GM18517 (cell line): ENCODE data around the gene MPRIP.

Experiments
- ATAC-seq: cut with Tn5 transposase; IDR thresholded peaks from one replicate; pipeline ENCODE4 v1.9.1; 2021; ENCODE audit warnings: mild to moderate bottlenecking, moderate library complexity; ENCODE audit not compliant: unreplicated experiment

The MPRIP gene

GRCh38 chr17:17161121-17161520, 118.9 kb downstream of the MPRIP start:
- ATAC-seq, result no peak

GRCh38 chr17:17161759-17162158, 119.5 kb downstream of the MPRIP start:
- ATAC-seq, result no peak

DNA sequence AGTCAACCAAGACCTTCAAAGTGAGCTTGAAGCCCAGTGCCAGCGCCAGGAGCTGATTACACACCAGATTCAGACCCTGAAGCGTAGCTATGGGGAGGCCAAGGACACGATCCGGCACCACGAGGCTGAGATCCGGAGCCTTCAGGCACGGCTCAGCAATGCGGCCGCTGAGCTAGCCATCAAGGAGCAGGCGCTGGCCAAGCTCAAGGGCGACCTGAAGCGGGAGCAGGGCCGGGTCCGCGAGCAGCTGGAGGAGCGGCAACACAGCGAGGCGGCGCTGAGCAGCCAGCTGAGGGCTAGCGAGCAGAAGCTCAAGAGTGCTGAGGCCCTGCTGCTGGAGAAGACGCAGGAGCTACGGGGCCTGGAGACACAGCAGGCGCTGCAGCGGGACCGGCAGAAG, 121.9 kb downstream of the MPRIP start:
- no peak for ATAC-seq

- ATAC-seq, result no peak
Measured at GRCh38 chr17:17164676-17165075, 122.4 kb downstream of the MPRIP start.

- ATAC-seq, result no peak
Measured at GRCh38 chr17:17165666-17166308, 123.5 kb downstream of the MPRIP start.

DNA sequence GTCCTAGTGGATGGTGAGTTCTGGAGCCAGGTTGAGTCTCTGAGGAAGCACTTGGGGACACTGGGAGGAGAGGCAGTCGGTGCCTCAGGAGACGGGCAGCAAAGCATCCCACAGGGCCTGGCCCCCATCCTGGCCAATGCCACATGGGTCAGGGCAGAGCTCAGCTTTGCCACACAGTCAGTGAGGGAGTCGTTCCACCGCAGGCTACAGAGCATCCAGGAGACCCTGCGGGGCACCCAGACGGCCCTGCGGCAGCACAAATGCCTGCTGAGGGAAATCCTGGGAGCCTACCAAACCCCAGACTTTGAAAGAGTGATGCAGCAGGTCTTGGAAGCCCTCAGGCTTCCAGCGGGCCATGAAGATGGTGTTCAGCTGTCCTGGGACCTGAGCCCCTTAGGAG, 124.2 kb downstream of the MPRIP start:
- ATAC-seq, result no peak

- ATAC-seq, result no peak
Measured at GRCh38 chr17:17167356-17167755, 125.1 kb downstream of the MPRIP start.

GRCh38 chr17:17167986-17168385, 125.7 kb downstream of the MPRIP start:
- ATAC-seq, result no peak

DNA sequence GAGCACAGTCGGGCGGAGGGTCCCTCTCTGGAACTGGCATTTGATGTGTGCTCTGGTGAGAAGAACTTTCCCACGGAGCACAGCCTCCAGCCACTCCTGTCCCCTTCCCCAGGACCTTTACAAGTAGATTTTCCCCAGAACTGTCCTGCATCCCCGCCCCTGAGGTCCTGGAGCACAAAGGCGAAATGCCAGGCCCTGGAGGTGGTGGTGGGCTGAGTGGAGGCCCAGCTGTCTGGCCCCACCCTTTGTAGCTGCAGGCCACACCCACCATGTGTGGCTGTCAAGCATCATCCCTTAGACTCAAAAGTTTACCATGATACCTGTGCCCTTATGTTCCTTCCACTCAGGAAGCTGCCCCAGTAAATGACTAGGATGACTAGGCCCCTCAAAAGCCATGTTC, 126.1 kb downstream of the MPRIP start:
- no peak for ATAC-seq

DNA sequence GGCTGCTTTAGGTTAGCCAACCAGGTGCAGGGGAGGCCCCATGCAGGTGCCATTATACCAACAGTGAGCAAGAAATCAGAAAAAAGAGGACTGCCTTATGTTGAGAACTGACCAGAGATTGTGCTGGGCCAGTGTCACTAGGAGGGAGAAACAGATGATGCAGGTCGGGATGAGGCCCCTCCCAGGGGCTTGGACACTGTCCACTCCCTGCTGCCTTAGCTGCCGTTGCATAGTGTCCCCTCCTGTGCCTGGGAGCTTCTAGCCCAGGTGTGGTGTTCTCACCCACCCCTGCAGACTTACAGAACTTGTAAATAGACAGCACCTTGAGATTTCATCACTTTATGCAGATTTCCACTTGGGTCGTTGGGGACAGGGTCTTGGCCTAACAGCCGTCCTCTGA, 127.1 kb downstream of the MPRIP start:
- ATAC-seq, result no peak

- ATAC-seq, result no peak
Measured at GRCh38 chr17:17170346-17170985, 128.2 kb downstream of the MPRIP start.

- no peak for ATAC-seq
Measured at GRCh38 chr17:17171186-17171585, 128.9 kb downstream of the MPRIP start.

GRCh38 chr17:17172001-17172939, 130.0 kb downstream of the MPRIP start:
- no peak for ATAC-seq

DNA sequence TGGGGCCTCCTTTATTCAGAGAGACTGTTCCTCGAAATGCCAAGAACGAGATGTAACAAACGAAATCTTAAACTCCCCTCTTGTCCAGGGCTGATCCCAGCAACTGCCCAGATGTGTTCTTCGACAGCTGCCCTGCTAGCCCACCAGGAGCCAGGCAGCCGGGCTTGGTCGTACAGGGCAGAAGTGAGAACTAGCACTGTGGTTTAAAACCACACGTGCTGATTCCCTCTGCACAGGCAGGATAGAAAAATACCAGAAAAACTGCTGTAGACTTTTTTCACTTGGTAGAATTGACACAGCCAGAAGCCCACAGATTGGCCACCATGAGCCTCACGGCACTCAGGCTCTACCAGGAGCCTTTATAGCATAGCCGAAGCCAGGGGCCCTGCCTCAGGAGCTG, 130.7 kb downstream of the MPRIP start:
- ATAC-seq, result no peak

- no peak for ATAC-seq
Measured at GRCh38 chr17:17173921-17174320, 131.7 kb downstream of the MPRIP start.

- no peak for ATAC-seq
Measured at GRCh38 chr17:17175340-17175739, 133.1 kb downstream of the MPRIP start.

DNA sequence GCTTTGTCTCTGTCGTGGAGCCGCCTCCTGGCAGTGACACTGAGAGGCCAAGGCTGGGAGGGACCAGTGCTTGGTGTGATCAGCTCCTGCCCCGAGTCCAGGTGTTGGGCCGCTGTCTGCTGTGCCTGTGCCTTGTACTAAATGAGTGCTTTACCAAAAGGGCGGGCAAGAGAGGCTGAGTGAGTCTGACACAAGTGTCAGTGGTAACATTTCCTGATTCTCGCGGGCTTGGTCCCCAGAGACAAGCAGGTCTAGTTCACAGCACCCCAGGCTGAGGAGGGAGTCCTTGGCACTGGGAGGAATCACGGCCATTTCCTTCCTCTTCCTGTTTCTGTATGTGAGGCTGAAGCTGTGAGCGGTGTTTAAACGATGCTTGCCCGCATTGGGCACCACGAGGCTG, 133.7 kb downstream of the MPRIP start:
- no peak for ATAC-seq

- ATAC-seq, result no peak
Measured at GRCh38 chr17:17176341-17176740, 134.1 kb downstream of the MPRIP start.

DNA sequence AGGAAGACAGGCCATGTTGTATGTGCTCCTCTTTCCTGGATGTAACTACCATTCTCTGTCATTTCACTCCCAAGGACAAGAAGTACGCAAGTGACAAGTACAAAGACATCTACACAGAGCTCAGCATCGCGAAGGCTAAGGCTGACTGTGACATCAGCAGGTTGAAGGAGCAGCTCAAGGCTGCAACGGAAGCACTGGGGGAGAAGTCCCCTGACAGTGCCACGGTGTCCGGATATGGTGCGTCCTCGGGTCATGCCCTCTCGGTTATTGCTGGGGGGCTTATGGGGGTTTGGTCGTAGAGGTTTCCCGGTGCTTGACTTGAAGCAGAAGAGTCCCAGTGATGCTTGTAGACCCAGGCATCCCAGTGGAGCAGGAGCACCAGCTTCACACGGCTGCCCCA, 134.9 kb downstream of the MPRIP start:
- ATAC-seq, result no peak

DNA sequence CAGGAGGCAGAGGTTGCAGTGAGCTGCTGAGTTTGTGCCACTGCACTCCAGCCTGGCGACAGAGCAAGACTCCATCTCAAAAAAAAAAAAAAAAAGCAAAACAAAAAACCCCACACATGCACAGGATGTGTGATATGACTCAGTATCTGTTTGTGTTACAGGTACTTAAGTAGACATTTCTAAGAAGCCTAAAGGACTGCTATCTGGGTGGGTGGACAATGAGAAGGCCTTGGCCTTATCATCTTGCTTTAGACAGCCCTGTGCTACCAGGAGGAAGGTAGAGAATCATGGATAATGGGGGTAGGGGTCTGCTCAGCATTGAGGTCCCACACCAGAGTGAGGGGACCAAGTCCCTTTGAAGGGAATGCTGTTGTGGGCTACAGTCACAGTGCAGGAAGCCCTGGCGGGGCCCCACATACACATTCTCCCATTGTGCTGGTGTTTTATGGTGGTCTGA, 137.1 kb downstream of the MPRIP start:
- ATAC-seq, result peak; percentile 73

DNA sequence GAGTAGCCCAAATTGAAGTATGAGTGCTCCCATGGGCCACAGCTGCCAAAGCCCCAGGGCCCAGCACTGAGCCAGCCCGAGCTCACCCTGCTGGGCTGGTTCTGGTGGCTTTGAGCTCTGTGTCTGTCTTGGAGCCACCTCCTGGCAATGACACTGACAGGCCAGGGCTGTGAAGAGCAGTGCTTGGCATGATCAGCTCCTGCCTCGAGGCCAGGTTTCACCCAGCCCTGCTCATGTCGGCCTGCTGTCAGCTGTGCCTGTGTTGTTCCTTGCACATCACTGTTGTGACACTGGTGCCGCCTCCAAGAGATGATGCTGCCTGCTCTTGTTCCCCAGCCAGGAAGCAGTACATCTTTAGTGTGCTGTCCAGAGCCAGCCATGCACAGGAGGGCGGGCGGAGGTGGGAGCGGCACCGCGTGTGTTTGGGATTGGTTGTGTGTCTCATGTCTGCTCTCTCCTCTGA, 137.9 kb downstream of the MPRIP start:
- no peak for ATAC-seq
